Mesenchymal stem cell (in vitro differentiated cells and primary cell): ENCODE measurements around the gene PARD3B.

Source experiments
- DNase-seq: peaks from one replicate; pipeline ENCODE4 v3.0.0-alpha.2; 2013
- H2AFZ ChIP-seq: one replicate; pipeline ENCODE4 v1.6.1; 2013; ENCODE audit warnings: low read depth, mild to moderate bottlenecking, control low read depth, inconsistent platforms, low read length, moderate library complexity
- H2AK5ac ChIP-seq: 2 replicates; pipeline ENCODE4 v1.6.1; 2013; ENCODE audit warnings: low read length, moderate library complexity, mild to moderate bottlenecking, inconsistent platforms; ENCODE audit not compliant: severe bottlenecking
- H2BK120ac ChIP-seq: one replicate; pipeline ENCODE4 v1.6.1; 2013; ENCODE audit warnings: low read depth, mild to moderate bottlenecking, inconsistent platforms, low read length, moderate library complexity
- H2BK12ac ChIP-seq, 2 experiments: one replicate each; pipeline ENCODE4 v1.6.1; 2013; ENCODE audit warnings: inconsistent platforms in 2 of 2, low read length in 2 of 2, mild to moderate bottlenecking in 2 of 2, moderate library complexity in 2 of 2, control low read depth in 1 of 2
- H2BK15ac ChIP-seq: one replicate; pipeline ENCODE4 v1.6.1; 2013; ENCODE audit warnings: mild to moderate bottlenecking, low read depth, inconsistent platforms; ENCODE audit not compliant: poor library complexity, severe bottlenecking
- H2BK5ac ChIP-seq: 2 replicates; pipeline ENCODE4 v1.6.1; 2013; ENCODE audit warnings: low read depth, mild to moderate bottlenecking, low read length, control low read depth, inconsistent platforms; ENCODE audit not compliant: poor library complexity, severe bottlenecking
- H3K14ac ChIP-seq, 2 experiments: one replicate each; pipeline ENCODE4 v1.6.1; 2013; ENCODE audit warnings: inconsistent platforms in 2 of 2, low read length in 2 of 2, control low read depth in 1 of 2, mild to moderate bottlenecking in 1 of 2, moderate library complexity in 1 of 2
- H3K18ac ChIP-seq, 2 experiments: one replicate each; pipeline ENCODE4 v1.6.1; 2013; ENCODE audit warnings: inconsistent platforms in 2 of 2, low read length in 2 of 2, control low read depth in 1 of 2, low read depth in 1 of 2, mild to moderate bottlenecking in 1 of 2
- H3K23ac ChIP-seq, 2 experiments: one replicate each; pipeline ENCODE4 v1.6.1; 2013; ENCODE audit warnings: inconsistent platforms in 2 of 2, low read length in 2 of 2, mild to moderate bottlenecking in 2 of 2, moderate library complexity in 2 of 2, control low read depth in 1 of 2
- H3K27ac ChIP-seq: 2 replicates; pipeline ENCODE4 v1.5.1; 2013; ENCODE audit warnings: mild to moderate bottlenecking, moderate library complexity, low read length, control low read depth, inconsistent platforms; ENCODE audit not compliant: poor library complexity, severe bottlenecking
- H3K27me3 ChIP-seq, 2 experiments: 2 replicates each; pipeline versions ENCODE4 v1.6.1 to v1.7.0; 2013; ENCODE audit warnings: low read length in 2 of 2, mild to moderate bottlenecking in 2 of 2, moderate library complexity in 2 of 2, control low read depth in 1 of 2, inconsistent platforms in 1 of 2; ENCODE audit not compliant: control insufficient read depth in 1 of 2, insufficient read depth in 1 of 2
- H3K36me3 ChIP-seq, 2 experiments: 2 replicates each; pipeline versions ENCODE4 v1.6.1 to v1.7.0; 2013; ENCODE audit warnings: low read length in 2 of 2, control low read depth in 1 of 2, inconsistent platforms in 1 of 2, low read depth in 1 of 2, mild to moderate bottlenecking in 1 of 2; ENCODE audit not compliant: insufficient read depth in 2 of 2, control insufficient read depth in 1 of 2
- H3K4ac ChIP-seq, 2 experiments: one replicate each; pipeline ENCODE4 v1.6.1; 2013; ENCODE audit warnings: inconsistent platforms in 2 of 2, low read length in 2 of 2, mild to moderate bottlenecking in 2 of 2, moderate library complexity in 2 of 2, control low read depth in 1 of 2, low read depth in 1 of 2
- H3K4me1 ChIP-seq: 2 replicates; pipeline ENCODE4 v1.6.1; 2013; ENCODE audit warnings: low read depth, low read length, control low read depth; ENCODE audit not compliant: control insufficient read depth, insufficient read depth
- H3K4me2 ChIP-seq: 2 replicates; pipeline ENCODE4 v1.6.1; 2013; ENCODE audit warnings: low read length, mild to moderate bottlenecking, inconsistent platforms; ENCODE audit not compliant: poor library complexity, severe bottlenecking
- H3K4me3 ChIP-seq, 2 experiments: 2 replicates each; pipeline versions ENCODE4 v1.5.1 to v1.7.0; 2013; ENCODE audit warnings: low read length in 2 of 2, mild to moderate bottlenecking in 2 of 2, control low read depth in 1 of 2, low read depth in 1 of 2; ENCODE audit not compliant: insufficient read depth in 1 of 2
- H3K79me1 ChIP-seq: replicated peaks from 2 replicates; pipeline ENCODE4 v1.6.1; 2013; ENCODE audit warnings: mild to moderate bottlenecking, control low read depth, low read length, inconsistent platforms; ENCODE audit not compliant: poor library complexity, severe bottlenecking
- H3K9ac ChIP-seq: 2 replicates; pipeline ENCODE4 v1.7.0; 2013; ENCODE audit warnings: mild to moderate bottlenecking, low read length, moderate library complexity
- H3K9me3 ChIP-seq: 2 replicates; pipeline ENCODE4 v1.7.0; 2013; ENCODE audit warnings: mild to moderate bottlenecking, low read length; ENCODE audit not compliant: control insufficient read depth
- H4K8ac ChIP-seq: one replicate; pipeline ENCODE4 v1.6.1; 2013; ENCODE audit warnings: inconsistent platforms, mild to moderate bottlenecking, low read length, moderate library complexity
- H4K91ac ChIP-seq: one replicate; pipeline ENCODE4 v1.6.1; 2013; ENCODE audit warnings: mild to moderate bottlenecking, low read length, inconsistent platforms
- WGBS: methylation state at CpG from one replicate; pipeline ENCODE4 v1.1.7; 2013; ENCODE audit warnings: mixed read lengths; 5-methylcytosine and 5-hydroxymethylcytosine counted together

The PARD3B gene

GRCh38 chr2:204871231-204871953 is 326.1 kb downstream of the PARD3B start:
- no peaks in the 10 kb centered on the region for H3K27me3 ChIP-seq
- no CpG with 5 or more reads among the region's 1 CpG for WGBS
- H3K9ac ChIP-seq: peak overlapping the region; percentile 1
- H3K79me1 ChIP-seq: peaks cover 1% of the 10 kb centered on the region
- no peak overlapping the region for H3K18ac ChIP-seq
- peak; percentile 65 for DNase-seq
- no peaks in the 10 kb centered on the region for H3K4me1 ChIP-seq
- H2AK5ac ChIP-seq: no peak overlapping the region
- no peaks in the 10 kb centered on the region for H3K36me3 ChIP-seq
- H2BK5ac ChIP-seq: no peak overlapping the region
- H3K23ac ChIP-seq: no peak overlapping the region
- H4K8ac ChIP-seq: no peak overlapping the region
- no peak overlapping the region for H2BK120ac ChIP-seq
- H3K4ac ChIP-seq: no peak overlapping the region
- no peak overlapping the region for H4K91ac ChIP-seq
- no peak overlapping the region for H2BK15ac ChIP-seq
- H3K4me3 ChIP-seq: no peak overlapping the region
- no peaks in the 10 kb centered on the region for H3K9me3 ChIP-seq
- H3K4me2 ChIP-seq: no peak overlapping the region
- no peak overlapping the region for H3K27ac ChIP-seq
- H2BK12ac ChIP-seq: no peak overlapping the region
- H2AFZ ChIP-seq: no peak overlapping the region
- H3K14ac ChIP-seq: no peak overlapping the region

GRCh38 chr2:204876311-204876710 is 331.0 kb downstream of the PARD3B start:
- DNase-seq: no peak
- H2AFZ ChIP-seq: no peak overlapping the region
- H3K14ac ChIP-seq: no peak overlapping the region

GRCh38 chr2:204877691-204878090 is 332.4 kb downstream of the PARD3B start:
- Histone ChIP-seq H3K4me3 (no peak overlapping the region), H3K4me1 (no peaks in the 10 kb centered on the region), H3K18ac (no peak overlapping the region), H3K4ac (no peak overlapping the region), H3K27ac (no peak overlapping the region), H3K36me3 (no peaks in the 10 kb centered on the region), H3K27me3 (no peaks in the 10 kb centered on the region), H2BK5ac (no peak overlapping the region), H4K8ac (no peak overlapping the region), H4K91ac (no peak overlapping the region), H3K9ac (no peak overlapping the region), H2AK5ac (no peak overlapping the region), H2BK15ac (no peak overlapping the region), H3K14ac (no peak overlapping the region), H2BK12ac (no peak overlapping the region), H3K23ac (no peak overlapping the region), H3K9me3 (no peaks in the 10 kb centered on the region), H2BK120ac (no peak overlapping the region), H3K4me2 (no peak overlapping the region), H2AFZ (no peak overlapping the region), H3K79me1 (peaks cover 8% of the 10 kb centered on the region)
- DNase-seq: no peak

More at GRCh38 chr2:204876311-204876710, 331.0 kb downstream of the PARD3B start:
- no peak overlapping the region for H3K9ac ChIP-seq
- no peak overlapping the region for H3K27ac ChIP-seq
- H3K4me2 ChIP-seq: no peak overlapping the region
- no peak overlapping the region for H4K91ac ChIP-seq
- no peak overlapping the region for H4K8ac ChIP-seq
- H3K23ac ChIP-seq: no peak overlapping the region
- no peak overlapping the region for H2AK5ac ChIP-seq
- H3K4me3 ChIP-seq: no peak overlapping the region
- peaks cover 4% of the 10 kb centered on the region for H3K79me1 ChIP-seq
- H2BK15ac ChIP-seq: no peak overlapping the region
- H3K4ac ChIP-seq: no peak overlapping the region
- no peak overlapping the region for H2BK5ac ChIP-seq
- WGBS: 100% methylated on average over 2 of the region's 4 CpGs
- H3K18ac ChIP-seq: no peak overlapping the region
- H3K36me3 ChIP-seq: no peaks in the 10 kb centered on the region
- no peaks in the 10 kb centered on the region for H3K9me3 ChIP-seq
- no peaks in the 10 kb centered on the region for H3K4me1 ChIP-seq
- H2BK12ac ChIP-seq: no peak overlapping the region
- H2BK120ac ChIP-seq: no peak overlapping the region
- no peaks in the 10 kb centered on the region for H3K27me3 ChIP-seq

- Histone ChIP-seq H4K91ac (no peak overlapping the region), H3K79me1 (peaks cover 8% of the 10 kb centered on the region), H3K27ac (no peak overlapping the region), H3K4me2 (no peak overlapping the region), H3K9ac (no peak overlapping the region), H3K18ac (no peak overlapping the region), H2BK5ac (no peak overlapping the region), H3K23ac (no peak overlapping the region), H3K14ac (no peak overlapping the region), H2AK5ac (no peak overlapping the region), H3K4me1 (no peaks in the 10 kb centered on the region), H3K36me3 (no peaks in the 10 kb centered on the region), H3K4ac (no peak overlapping the region), H3K9me3 (no peaks in the 10 kb centered on the region), H2BK120ac (no peak overlapping the region), H3K27me3 (no peaks in the 10 kb centered on the region), H3K4me3 (no peak overlapping the region), H2AFZ (no peak overlapping the region), H4K8ac (no peak overlapping the region), H2BK12ac (no peak overlapping the region), H2BK15ac (no peak overlapping the region)
- WGBS: 100% methylated on average over 1 of the region's 3 CpGs
- DNase-seq: no peak
These were observed 335.7 kb downstream of the PARD3B start for GRCh38 chr2:204880928-204881327.
